GM19043 (cell line): ENCODE measurements around the gene MMP24OS.
"Not testable (repeated sequence)": the region's sequence is repeated elsewhere in the genome, so short reads cannot be mapped to it uniquely, and the experiment has no call there.

ENCODE experiments used
- ATAC-seq: cut with Tn5 transposase; IDR thresholded peaks from one replicate; pipeline ENCODE4 v1.9.1; 2021; ENCODE audit warnings: low read depth; ENCODE audit not compliant: unreplicated experiment

MMP24OS gene

GRCh38 chr20:35260426-35260825 lies 17.5 kb downstream of the MMP24OS start:
- ATAC-seq: no peak

DNA sequence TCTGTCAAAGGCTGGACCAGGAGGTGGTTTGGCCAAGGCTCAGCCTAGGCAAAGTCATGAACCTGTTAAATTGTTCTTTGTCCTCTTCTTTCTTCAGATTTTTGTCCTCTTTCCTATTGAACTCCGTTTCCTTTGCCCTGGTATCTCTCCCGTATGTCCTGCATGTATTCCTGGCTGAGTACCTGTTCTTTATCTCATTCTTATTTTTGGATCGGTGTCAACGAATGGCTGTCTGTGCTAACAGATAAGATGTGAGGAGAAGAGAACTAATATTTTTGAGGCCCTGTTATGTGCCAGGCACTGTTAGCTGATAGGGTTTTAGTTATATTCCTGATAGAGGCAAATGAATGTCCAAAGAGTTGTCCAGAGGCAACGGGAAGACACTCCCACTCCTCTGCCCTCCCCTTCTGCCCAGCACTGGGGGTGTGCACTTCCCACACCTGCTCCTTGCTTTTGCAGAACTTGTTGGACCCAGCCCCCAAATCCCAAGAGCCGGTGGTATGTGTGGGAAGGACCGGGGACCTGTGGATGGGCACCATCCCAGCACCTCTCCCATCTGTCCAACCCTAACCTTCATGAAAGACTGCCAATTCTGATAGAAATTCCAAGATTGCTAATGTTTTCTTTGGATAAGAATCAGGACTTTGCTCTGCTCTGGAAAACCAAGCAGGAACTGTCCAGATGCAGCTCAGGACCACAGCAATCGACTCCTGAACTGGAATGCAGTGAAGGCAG lies 20.6 kb downstream of the MMP24OS start:
- ATAC-seq: no peak

DNA sequence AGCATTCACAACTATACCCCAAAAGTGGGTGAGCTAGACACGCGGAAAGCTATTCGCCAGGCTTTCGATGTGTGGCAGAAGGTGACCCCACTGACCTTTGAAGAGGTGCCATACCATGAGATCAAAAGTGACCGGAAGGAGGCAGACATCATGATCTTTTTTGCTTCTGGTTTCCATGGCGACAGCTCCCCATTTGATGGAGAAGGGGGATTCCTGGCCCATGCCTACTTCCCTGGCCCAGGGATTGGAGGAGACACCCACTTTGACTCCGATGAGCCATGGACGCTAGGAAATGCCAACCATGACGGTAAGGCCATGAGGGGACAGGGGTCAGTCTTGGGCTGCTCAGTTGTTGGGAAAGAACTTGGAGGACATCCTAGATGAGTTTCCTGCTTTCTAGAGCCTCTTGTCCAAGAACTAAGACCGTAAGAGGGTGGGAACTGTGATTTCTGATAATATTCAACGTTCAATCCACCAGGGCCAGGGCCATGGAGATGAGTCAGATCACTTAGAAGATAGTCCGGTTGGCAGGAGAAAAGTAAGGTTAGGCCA lies 23.4 kb downstream of the MMP24OS start:
- ATAC-seq: no peak

DNA sequence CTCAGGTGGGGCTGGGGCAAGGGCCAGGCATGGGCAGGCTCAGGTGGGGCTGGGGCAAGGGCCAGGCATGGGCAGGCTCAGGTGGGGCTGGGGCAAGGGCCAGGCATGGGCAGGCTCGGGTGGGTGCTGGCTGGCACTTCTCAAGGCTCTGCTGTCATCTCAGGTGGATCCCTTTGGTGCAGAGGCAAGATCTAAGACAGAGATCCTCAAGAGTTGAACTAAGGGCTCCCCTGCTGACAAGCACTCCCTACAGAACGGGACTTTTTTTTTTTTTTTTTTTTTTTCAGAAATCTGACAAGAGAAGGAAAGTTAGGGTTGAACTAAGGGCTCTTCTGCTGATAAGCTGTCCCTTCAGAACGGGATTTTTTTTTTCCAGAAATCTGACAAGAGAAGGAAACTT lies 24.9 kb downstream of the MMP24OS start:
- ATAC-seq: no peak

- not testable (repeated sequence) for ATAC-seq
These were observed 25.3 kb downstream of the MMP24OS start for GRCh38 chr20:35252598-35252997.

GRCh38 chr20:35252037-35252461 lies 25.9 kb downstream of the MMP24OS start:
- peak; percentile 82 for ATAC-seq

DNA sequence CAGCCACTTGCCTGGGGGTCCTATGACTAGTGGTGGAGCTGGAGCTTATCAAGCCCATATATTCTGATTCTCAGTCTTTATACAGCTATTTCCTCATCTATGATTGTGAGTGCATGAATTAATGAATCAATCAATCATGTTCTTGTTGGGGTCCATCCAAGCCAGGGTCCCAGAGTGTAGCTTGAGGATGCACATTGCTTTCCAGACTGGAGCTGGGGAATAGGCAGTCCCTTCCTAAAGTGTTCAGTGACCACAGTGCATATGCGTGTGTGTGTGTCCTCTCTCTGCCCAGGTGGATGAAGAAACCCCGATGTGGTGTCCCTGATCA lies 26.3 kb downstream of the MMP24OS start:
- ATAC-seq: no peak

GRCh38 chr20:35248641-35249475 lies 29.1 kb downstream of the MMP24OS start:
- no peak for ATAC-seq

GRCh38 chr20:35246723-35247122 lies 31.2 kb downstream of the MMP24OS start:
- ATAC-seq: no peak

- ATAC-seq: no peak
These were observed 33.9 kb downstream of the MMP24OS start for GRCh38 chr20:35243986-35244385.

GRCh38 chr20:35243317-35243716 lies 34.6 kb downstream of the MMP24OS start:
- ATAC-seq: no peak

GRCh38 chr20:35240811-35241293 lies 37.1 kb downstream of the MMP24OS start:
- ATAC-seq: no peak

DNA sequence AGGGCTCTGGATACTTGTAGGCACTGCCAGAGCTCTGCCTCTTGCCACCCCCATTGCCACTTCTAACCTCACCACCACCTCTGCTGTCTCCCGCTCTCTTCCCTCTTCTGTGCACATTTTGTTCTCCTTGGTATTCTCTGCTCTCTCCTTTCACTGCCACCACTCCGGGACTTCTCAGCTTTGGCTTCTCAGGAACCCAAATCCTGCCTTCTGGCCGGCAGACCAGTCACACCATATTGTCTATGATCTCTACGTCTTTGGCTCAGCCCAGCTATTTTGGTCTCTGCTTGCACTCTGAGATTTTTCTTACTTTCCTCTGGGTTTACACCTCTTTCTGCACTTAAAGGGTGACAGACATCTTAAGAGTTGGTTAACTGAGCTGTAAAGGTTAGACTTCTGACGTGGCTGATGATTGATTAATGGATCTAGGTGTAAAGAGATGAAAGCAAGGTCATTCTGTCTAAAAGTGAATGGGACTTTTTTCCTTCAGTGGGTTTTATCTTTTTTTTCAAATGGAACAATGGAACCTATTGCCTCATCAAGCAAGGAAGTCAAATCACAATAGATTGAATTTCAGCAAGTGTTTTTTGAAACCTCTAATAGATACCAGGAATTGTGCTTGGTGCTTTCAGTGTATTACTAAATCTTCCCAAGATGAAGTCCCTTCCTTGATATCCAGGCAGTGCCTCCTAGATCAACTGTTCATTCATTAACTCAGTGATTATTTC lies 37.7 kb downstream of the MMP24OS start:
- ATAC-seq: no peak

DNA sequence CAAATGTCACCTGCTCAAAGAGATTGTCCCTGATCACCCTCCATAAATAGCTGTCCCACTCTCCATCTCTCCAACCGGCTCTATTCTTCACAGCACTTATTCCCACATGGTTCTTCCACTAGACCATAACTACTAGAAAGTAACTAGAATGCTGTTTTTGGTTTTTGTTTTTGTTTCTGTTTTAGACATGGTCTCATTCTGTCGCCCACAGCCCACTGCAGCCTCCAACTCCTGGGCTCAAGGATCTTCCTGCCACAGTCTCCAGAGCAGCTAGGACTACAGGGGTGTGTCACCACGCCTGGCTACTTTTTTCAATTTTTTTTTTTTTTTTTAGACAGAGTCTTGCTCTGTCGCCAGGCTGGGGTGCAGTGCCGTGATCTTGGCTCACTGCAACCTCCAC lies 39.2 kb downstream of the MMP24OS start:
- ATAC-seq: no peak

- ATAC-seq: no peak
These were observed 39.8 kb downstream of the MMP24OS start for GRCh38 chr20:35238170-35238569.

DNA sequence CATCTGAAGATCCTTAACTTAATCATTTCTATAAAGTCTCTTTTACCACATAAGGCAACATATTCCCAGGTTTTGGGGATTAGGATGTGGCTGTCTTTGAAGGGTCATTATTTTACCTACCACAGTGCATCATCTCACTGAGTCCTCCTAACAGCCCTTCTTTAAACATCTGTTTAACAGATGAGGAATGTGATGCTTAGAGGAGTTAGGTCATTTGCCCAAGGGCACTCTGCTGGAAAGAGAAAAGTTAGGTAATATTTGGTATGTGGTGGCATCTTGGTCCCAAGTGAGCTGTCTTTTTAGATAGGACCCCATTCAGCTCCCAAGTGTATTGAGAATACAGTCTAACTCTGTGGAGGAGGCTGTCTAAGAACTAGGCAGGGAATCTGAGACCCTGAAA lies 40.4 kb downstream of the MMP24OS start:
- no peak for ATAC-seq

GRCh38 chr20:35235881-35236280 lies 42.0 kb downstream of the MMP24OS start:
- no peak for ATAC-seq

- ATAC-seq: no peak
These were observed 45.3 kb downstream of the MMP24OS start for GRCh38 chr20:35232575-35232974.

DNA sequence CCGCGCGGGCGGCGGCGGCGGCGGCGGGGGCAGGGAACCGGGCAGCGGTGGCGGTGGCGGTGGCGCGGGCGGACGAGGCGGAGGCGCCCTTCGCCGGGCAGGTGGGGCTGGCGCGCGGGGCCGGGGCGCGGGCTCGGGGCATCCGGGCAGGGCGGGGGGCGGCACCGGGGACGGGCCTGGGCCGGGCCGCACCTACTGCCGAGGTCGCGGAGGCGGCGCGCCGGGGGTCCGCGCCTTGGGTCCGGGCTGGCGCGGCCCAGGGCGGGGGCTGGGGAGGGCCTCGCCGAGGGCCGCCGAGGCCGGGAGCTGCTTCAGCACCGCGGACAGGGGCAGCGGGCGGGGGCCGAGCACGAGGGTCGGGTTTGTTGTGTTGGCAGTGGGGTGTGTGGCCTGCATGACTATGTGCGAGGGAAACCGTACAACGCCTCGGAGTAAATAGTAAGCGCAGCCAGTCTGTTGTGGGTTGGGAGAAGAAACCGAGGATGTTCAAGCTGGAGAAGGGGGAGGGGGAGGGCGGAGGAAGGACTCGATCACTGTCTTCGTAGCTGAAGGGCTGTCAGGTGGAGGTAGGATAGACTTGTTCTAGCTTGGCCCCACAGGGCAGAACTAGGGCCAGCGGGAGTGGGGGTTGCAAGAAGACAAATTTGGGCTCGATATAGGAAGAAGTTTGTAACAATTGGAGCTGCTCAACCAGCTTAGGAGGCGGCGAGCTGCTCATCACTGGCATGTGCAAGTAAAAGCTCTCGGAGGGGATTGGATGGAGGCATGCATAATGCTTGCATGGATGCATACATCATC lies 50.8 kb downstream of the MMP24OS start:
- ATAC-seq: no peak
